HG03095 (cell line): Measurements from ENCODE around the gene OTX2.

ENCODE experiments used
- ATAC-seq: cut with Tn5 transposase; IDR thresholded peaks from one replicate; pipeline ENCODE4 v1.9.1; 2021; ENCODE audit warnings: moderate library complexity; ENCODE audit not compliant: unreplicated experiment

Gene OTX2

GRCh38 chr14:56812364-56813141 lies 2.3 kb upstream of the OTX2 start:
- no peak for ATAC-seq

DNA sequence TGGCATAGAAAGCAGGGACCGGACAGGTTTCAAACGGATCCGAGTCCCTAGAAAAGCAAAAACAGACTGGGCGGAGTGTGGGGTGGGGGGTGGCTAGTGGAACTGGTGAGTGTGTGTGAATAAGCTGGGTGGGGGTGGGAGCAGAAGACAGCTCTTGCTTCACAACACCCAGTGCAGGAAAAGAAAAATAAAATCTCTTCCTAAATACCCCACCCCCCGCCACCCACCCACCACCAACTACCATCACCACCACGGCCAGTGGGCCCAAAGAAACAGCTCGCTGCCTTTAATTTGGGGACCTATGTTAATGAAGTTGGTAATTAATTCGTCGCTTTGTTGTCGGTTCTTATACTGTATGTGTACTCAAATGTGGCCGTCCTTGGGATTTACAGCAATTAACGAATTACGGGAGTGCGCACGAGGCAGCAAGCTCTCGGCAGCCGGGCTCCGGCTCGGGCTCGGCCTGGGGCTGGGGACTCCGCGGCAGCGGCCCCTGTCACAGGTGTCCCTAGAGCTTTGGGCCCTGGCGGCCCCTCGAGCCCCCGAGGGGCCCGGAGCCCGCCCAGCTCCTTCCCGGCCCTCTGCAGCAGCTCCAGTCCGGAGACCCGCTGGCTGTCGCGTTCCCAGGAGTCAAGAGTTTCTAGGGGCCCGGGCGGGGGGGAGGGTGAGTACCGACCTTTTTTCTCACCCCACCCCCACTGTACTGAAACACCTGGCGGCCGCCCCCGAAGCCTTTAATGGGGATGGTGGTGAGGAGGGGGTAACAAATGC lies 1.5 kb upstream of the OTX2 start:
- ATAC-seq: no peak

GRCh38 chr14:56810836-56811592 lies 735 bp upstream of the OTX2 start:
- no peak for ATAC-seq

DNA sequence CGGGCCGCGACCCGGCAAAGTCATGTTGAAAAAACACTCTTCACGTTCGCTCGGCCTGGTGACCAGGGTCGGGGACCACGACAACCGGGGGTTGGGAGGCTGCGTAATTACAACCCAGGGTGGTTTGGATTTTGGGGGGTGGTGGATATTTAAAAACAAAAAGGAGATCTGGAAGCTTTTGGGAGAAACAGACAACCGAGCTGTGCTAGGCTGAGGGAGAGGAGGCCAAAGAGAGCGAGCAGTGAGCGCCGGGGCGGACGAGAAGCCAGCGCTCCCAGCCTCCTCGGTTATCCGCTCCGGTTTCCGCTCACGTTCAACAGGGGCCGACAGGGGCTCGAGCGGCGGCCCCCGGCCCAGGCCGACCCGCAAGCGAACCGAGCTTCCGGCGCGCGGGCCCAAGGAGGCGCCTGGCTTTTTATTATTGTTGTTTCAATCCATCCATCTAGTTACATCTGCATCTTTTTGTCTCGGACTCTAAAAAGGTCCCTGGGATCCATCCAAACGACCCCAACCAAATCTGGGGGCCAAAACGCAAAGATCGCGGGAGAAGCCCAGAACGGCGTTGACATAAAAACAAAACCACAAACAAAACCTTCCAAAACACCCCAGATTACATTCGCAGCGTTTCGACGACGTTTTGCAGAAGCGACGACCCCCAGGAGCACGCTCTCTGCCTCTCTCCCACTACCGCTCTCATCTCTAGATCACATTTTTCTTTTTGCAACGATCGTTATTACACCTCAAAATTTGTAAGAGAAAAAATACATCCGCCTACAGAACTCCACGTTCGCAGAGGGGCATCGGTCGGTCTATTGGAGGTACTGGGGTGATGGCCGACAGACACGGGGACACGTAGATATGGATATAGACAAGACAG lies 771 bp downstream of the OTX2 start:
- no peak for ATAC-seq

- ATAC-seq: no peak
Measured at GRCh38 chr14:56808383-56809269, 1.7 kb downstream of the OTX2 start.

DNA sequence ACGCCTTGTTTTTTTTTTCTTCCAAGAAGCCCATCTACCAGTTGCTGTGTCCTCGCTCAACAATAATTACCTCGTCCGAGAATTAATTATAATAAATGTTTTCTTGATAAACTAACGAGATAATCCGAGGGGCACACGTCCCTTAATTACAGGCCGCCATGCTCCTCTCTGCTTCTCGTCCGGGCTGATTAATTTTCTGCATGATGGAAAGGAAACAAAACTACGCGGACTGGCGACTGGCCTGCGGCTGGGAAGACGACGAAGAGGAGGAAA lies 2.2 kb downstream of the OTX2 start:
- ATAC-seq: no peak

DNA sequence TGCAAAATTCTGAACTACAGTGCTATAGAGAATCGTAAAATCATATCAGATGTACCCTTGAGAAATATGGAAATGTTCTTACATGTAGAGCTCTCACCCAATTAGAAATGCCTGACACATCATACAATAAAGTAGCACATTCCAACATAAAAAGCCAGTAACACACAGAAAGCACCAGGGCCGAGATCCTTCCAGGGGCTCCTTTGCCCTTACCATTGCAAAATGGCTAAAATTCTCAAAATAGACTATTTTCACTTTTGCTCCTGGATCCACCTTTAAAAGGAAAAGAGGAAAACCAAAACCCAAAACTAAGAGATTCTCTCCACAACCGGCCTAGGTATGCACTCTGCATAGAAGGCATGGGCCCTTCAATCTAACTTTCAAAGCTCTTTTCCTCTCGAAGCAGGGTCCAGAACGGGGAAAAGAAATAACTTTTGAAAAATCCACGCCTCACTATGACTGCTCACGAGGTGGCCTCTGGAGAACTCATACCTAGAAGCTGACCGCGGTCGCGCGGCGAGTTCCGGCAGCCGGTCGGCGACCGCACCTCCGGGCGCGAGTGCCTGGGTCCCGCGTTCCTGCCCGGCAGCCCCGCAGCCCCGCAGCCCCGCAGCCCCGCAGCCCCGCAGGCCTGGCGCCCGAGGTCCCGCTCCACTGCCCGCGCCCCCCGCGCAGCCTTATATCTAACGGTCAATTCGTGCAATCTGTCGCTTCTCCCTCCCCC lies 2.7 kb downstream of the OTX2 start:
- no peak for ATAC-seq

GRCh38 chr14:56806760-56807159 lies 3.5 kb downstream of the OTX2 start:
- no peak for ATAC-seq

DNA sequence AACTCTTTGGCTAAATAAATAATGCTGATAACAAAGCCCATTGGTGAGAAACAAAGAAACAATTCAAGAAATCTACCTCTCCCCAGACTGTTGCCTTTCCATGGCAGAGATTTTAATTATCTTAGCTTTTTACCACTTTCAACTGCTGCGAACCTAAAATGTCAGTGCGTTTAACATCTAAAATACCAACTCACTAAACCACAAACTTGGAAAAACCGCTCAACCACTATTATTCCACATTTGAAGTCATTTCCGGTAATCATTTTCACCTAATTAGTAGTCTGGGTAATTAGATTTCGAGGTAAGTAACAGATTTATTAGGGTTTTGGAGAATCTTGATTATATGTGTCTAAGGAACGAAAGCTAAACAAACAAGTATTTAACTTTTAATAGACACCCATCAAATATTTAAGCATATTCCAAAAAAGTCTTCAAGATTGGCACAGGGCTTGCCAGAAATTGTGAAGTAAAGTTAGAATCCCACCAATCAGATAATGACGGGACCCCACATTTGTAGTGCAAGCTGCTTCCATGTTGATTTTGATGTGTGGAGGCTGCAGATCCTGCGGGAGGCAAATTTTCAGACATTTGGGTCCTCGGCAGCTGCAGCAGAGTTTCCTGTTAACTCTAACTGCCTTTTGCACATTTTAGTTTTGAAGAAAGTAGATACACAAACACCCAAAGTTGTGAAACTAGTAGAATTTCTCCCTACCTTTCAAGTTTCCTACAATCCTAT lies 4.1 kb downstream of the OTX2 start:
- ATAC-seq: no peak

- no peak for ATAC-seq
Measured at GRCh38 chr14:56805201-56805991, 4.9 kb downstream of the OTX2 start.

DNA sequence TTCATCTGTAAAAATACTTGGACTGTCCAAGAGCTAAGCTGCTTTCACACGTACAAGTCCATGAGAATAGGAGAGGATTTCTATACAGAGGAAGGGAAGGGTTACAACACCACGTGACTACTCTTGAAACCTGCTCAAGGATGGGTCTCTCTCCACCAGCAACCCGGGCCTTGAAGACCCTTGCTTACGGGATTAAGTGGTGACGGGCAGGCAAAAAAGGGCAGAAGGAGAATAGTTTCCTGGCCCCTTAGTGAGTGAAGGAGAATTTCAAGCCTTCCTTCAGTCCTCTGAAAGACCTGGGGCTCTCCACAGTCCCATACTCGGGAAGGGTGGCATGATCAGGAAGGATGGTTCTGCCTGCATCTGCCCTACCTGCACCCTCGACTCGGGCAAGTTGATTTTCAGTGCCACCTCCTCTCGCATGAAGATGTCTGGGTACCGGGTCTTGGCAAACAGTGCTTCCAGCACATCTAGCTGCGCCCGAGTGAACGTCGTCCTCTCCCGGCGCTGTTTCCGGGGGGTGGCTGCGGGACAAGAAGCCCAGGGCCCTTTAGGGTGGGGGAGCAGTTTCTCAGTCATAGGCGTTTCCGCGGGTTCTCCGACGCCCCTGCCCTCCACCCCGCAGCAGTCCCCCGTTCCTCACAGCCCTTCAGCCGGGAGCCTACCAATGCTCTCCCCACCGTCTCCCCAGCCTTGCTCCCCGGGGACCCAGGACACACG lies 6.3 kb downstream of the OTX2 start:
- no peak for ATAC-seq

DNA sequence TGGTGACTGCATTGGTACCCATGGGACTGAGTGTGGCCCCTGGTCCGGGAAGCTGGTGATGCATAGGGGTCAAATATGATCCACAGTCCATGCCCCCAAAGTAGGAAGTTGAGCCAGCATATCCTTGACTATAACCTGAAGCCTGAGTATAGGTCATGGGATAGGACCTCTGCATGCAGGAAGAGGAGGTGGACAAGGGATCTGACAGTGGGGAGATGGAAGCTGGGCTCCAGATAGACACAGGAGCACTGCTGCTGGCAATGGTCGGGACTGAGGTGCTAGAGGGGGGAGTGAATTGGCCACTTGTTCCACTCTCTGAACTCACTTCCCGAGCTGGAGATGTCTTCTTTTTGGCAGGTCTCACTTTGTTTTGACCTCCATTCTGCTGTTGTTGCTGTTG lies 8.4 kb downstream of the OTX2 start:
- ATAC-seq: no peak

DNA sequence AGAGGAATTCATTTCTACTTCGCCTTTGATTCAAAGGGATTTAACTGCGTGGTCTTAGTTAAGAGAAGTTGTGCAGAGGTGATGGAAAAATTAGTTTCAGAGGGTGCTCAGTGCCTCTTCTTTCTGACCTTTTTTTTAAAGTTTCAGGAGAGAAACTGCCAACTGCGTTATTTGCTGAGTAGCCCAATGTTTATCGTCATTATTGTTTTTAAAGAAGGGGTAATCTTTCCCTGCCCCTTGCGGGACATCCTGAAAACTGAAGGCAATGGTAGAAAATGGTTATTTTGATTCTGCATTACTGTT lies 11.0 kb downstream of the OTX2 start:
- no peak for ATAC-seq

DNA sequence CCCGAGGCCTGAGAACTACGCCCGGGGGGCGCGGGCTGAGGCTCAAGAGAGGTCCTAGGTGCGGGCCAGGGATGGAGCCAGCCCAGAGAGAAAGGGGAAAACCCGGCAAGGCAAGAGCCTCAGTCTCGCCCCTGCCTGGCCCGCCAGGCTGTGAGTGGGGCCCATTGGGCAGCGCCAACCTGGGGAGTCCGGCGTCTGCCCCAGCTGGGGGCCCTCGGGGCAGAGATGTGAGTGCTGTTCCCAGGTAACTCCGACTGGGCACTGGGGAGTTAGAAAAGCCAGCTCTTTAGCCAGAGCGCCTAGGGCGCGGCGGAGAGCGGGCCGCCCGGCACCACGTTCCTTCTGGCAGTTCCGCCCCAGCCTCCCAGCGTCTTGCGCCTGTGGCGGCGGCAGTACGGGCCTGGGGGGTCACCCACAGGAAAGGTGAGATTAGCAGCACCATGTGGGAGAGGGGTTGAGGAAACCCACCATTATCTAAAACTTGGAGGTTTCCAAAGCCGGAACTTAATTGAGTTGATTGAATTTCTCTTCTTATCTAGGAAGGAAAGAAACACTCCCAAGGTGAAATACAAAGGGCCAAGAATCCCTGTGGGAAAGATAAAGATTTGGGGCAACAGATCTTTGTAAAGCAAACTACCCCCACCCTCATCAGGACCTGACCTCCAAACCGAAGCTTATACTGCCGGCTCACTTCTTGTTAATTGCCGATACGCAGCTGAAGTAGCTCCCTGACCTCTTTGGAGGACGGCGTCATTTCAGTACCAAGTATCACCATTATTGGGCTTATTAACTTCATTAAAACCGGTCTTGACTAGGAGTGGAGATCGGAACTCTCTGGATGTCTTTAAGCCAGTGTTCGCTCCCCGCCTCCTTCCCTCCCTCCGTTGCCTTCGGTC lies 11.6 kb downstream of the OTX2 start:
- no peak for ATAC-seq

- no peak for ATAC-seq
Measured at GRCh38 chr14:56797569-56798446, 12.5 kb downstream of the OTX2 start.
